ENCODE measurements around the gene MAZ.

- TF ChIP-seq CTCF (IDR thresholded peaks at IDR 0.05), result no peak
- TF ChIP-seq POLR2AphosphoS5 (IDR thresholded peaks at IDR 0.05), result no peak
- no peak for TF ChIP-seq EP300 (IDR thresholded peaks at IDR 0.05)
These were observed 33.9 kb downstream of the MAZ start for GRCh38 chr16:29840240-29840639.
